BJ (cell line): Measurements from ENCODE around the gene AHNAK2. TPM values are rescaled to one million over a fixed set of nuclear protein-coding genes. Genes with fewer than 3 reads are reported as not detected.

ENCODE experiments used
- CTCF ChIA-PET: fragments of 350-600 bp; formaldehyde crosslinking; extraction: SDS; loops from one replicate; lab custom pipeline; 2021; ENCODE audit warnings: antibody characterized with exemption, inconsistent platforms; lab: Yijun Ruan, JAX
- POLR2A ChIA-PET: fragments of 300-600 bp; sonication (Branson Sonifier 250); formaldehyde crosslinking; extraction: SDS; loops from one replicate; lab custom pipeline; 2021; ENCODE audit warnings: antibody characterized with exemption; lab: Charles Lee
- DNase-seq: peaks from one replicate; pipeline ENCODE4 v3.0.0-alpha.2; 2011; ENCODE audit warnings: low read depth
- H3K27me3 ChIP-seq: 2 replicates; pipeline ENCODE4 v1.6.0; 2011; ENCODE audit warnings: low read length; ENCODE audit not compliant: control insufficient read depth, insufficient read depth
- H3K36me3 ChIP-seq: 2 replicates; pipeline ENCODE4 v1.5.1; 2011; ENCODE audit warnings: low read length; ENCODE audit not compliant: control insufficient read depth, insufficient read depth
- H3K4me3 ChIP-seq: 2 replicates; pipeline ENCODE4 v1.5.1; 2011; ENCODE audit warnings: low read depth, mild to moderate bottlenecking, control low read depth, low read length
- polyA plus RNA-seq: library from polyadenylated mRNA; depleted of rRNA; stranded (reverse); fragments of >200 nt; gene quantifications from 2 replicates; pipeline ENCODE4 v1.2.3, GENCODE V29; 2011
- TF ChIP-seq, protein P1 (sequence below): IDR thresholded peaks from 2 replicates; pipeline ENCODE4 v1.5.1; 2011; ENCODE audit warnings: low read depth, mild to moderate bottlenecking, control low read depth, inconsistent platforms, low read length, moderate library complexity; ENCODE audit not compliant: insufficient read depth

AHNAK2 gene
- polyA plus RNA-seq, 1 experiment = 6.5 TPM

GRCh38 chr14:104977008-104977680 lies 1.0 kb downstream of the AHNAK2 start:
- Histone ChIP-seq H3K27me3 (no peaks in the 10 kb centered on the region), H3K36me3 (no peaks in the 10 kb centered on the region), H3K4me3 (no peak overlapping the region)
- CTCF ChIA-PET = interaction anchor here (0.9 to 5.3 kb wide), 7 partner anchors 8 to 84 kb away, joined by 3 to 159 read pairs (median 6); partner anchors contain the start of gene CLBA1
- TF ChIP-seq, protein P1, sequence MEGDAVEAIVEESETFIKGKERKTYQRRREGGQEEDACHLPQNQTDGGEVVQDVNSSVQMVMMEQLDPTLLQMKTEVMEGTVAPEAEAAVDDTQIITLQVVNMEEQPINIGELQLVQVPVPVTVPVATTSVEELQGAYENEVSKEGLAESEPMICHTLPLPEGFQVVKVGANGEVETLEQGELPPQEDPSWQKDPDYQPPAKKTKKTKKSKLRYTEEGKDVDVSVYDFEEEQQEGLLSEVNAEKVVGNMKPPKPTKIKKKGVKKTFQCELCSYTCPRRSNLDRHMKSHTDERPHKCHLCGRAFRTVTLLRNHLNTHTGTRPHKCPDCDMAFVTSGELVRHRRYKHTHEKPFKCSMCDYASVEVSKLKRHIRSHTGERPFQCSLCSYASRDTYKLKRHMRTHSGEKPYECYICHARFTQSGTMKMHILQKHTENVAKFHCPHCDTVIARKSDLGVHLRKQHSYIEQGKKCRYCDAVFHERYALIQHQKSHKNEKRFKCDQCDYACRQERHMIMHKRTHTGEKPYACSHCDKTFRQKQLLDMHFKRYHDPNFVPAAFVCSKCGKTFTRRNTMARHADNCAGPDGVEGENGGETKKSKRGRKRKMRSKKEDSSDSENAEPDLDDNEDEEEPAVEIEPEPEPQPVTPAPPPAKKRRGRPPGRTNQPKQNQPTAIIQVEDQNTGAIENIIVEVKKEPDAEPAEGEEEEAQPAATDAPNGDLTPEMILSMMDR = no peak
- no peak for DNase-seq
- POLR2A ChIA-PET = no interaction called here

DNA sequence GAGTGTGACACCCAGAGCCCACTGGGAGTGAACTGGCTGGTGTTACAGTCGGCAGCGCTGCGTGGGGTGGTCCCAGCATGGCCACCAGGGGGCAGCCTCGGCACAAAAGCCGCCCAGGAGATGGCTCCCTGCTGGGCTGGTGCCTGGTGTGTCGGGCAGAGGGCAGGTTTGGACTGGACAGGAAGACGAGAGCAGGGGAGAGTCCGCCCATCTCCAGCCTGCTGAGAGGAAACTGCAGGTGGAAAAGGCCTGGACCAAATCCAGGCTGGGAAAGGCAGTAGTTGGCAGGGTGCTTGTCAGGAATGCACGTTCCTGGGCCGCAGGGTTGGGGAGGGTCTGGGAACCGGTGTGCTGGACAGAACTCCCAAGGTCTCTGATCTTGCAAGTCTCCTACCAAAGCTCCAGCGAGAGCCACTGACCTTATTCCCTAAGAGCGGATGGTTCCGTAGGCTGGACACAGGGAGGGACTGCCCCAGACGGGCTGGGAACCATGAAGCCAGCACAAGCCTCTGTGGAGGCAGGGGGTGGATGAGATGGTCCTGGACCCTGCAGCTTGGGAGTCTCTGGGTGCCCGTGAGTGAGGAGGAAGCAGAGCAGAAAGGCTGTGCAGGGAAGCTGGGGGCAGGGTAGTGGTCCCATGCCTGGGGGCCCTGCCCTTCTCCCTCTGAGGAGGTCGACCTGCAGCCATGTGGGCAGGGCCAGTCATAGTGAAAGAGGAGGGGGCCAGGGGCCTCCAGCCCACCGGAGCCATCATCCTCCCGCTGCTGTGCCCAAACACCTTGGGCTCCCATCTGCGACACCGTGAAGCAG lies 1.8 kb downstream of the AHNAK2 start:
- H3K36me3 ChIP-seq = no peaks in the 10 kb centered on the region
- CTCF ChIA-PET = interaction anchor here (0.9 to 5.3 kb wide), 19 partner anchors 9 to 91 kb away, joined by 3 to 159 read pairs (median 5); partner anchors contain the start of genes CDCA4 and CLBA1

DNA sequence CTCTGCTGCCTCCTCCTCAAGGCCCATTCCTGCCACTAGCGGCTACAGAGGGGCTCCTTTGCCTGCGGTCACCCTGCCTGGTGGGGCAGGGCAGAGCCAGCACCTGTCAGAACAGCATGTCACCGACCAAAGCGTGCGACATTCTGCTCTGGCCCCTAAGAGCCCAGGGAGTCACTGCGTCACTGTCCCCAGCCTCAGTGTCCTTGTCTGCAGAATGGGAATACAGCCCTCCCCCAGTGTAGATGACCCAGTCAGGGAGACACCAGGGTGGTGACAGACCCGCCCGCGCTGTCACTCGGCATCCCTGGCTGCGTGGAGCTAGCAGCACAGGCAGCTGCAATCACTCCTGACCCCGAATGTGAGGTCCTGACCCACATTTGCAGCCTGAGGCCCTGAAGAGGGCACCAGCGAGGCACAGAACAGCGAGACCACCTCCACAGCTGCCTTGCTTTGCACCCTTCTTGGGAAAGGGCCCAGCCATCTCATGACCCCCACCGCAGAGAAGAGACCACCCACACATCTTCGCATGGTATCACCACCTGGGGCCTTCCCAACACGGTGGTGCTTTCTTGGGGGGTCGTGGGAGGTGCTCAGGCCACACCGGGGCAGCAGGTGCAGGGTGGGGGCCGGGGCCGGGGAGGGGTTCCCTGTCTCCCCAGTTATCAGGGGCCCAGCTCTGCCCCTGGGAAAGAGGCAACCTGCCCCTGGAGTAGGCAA lies 2.5 kb downstream of the AHNAK2 start:
- DNase-seq = no peak
- POLR2A ChIA-PET = no interaction called here
- H3K27me3 ChIP-seq = no peaks in the 10 kb centered on the region
- no peaks in the 10 kb centered on the region for H3K36me3 ChIP-seq
- no peak overlapping the region for H3K4me3 ChIP-seq
- TF ChIP-seq, protein P1 = no peak
- CTCF ChIA-PET = interaction anchor here (0.9 to 5.3 kb wide), 20 partner anchors 8 to 112 kb away, joined by 3 to 159 read pairs (median 5); partner anchors contain the start of genes CDCA4 and CLBA1

More for the DNA sequence above, 1.8 kb downstream of the AHNAK2 start:
- TF ChIP-seq, protein P1 = peak; percentile 95
- no peaks in the 10 kb centered on the region for H3K27me3 ChIP-seq
- H3K4me3 ChIP-seq = no peak overlapping the region
- DNase-seq = no peak
- POLR2A ChIA-PET = no interaction called here

DNA sequence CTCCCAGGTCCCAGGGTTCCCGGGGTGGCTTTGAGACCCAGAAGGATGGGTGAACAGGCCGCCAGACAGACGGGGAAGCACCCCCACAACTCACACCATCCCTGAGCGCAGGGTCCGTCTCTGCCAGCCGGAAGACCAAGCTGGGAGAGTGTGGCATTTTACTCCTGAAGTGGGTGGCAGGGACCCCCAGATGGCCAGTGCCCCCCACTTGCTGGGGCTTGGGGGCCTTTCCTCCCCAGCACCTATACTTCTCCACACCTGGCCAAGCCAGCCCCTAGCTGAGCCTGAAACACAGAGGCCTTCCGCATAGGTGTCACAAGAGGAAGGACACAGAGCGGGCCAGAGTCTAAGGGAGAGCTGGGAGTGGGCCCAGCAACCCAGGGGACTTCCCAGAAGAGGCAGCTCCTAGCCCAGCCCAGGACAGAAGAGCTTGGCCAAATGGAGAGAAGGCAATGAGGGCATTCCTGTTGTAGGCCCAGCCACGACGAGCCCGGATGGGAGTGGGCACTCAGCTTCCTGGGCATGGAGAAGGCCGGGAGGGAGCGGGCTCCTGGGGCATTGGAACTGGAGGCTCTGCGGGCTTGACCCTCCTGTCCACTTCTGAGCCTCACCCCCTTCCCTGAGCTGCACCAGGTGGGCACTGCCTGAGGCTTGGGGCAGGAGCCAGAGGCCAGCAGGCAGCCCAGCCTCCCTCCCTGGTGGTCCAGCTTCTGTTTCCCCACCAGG lies 3.3 kb downstream of the AHNAK2 start:
- Histone ChIP-seq H3K27me3 (no peaks in the 10 kb centered on the region), H3K4me3 (no peak overlapping the region), H3K36me3 (no peaks in the 10 kb centered on the region)
- no peak for DNase-seq
- TF ChIP-seq, protein P1 = no peak
- CTCF ChIA-PET = interaction anchor here (0.6 to 5.3 kb wide), 25 partner anchors 9 to 306 kb away, joined by 3 to 159 read pairs (median 4); partner anchors contain the start of genes CDCA4, CLBA1 and PLD4
- POLR2A ChIA-PET = no interaction called here
